HFFc6 (cell line): Measurements from ENCODE around the gene SFI1. TPM values are rescaled to one million over a fixed set of nuclear protein-coding genes. Genes with fewer than 3 reads are reported as not detected.

Experiments used
- DNase-seq: peaks from one replicate; pipeline ENCODE4 v3.0.0-alpha.2; 2018
- H3K27ac Mint-ChIP-seq: 2 replicates; pipeline ENCODE4 v1.8.0; 2020; ENCODE audit warnings: mild to moderate bottlenecking, mixed read lengths
- H3K27me3 Mint-ChIP-seq: 2 replicates; pipeline ENCODE4 v1.8.0; 2021; ENCODE audit warnings: mild to moderate bottlenecking, moderate library complexity, mixed read lengths; ENCODE audit not compliant: insufficient read depth
- H3K36me3 Mint-ChIP-seq: 2 replicates; pipeline ENCODE4 v1.8.0; 2021; ENCODE audit warnings: low read depth, mixed read lengths
- H3K4me1 Mint-ChIP-seq: 2 replicates; pipeline ENCODE4 v1.8.0; 2020; ENCODE audit warnings: low read depth, mixed read lengths
- H3K4me3 Mint-ChIP-seq: 2 replicates; pipeline ENCODE4 v1.8.0; 2020; ENCODE audit warnings: mild to moderate bottlenecking, moderate library complexity, mixed read lengths
- H3K9me3 Mint-ChIP-seq: 2 replicates; pipeline ENCODE4 v1.8.0; 2020; ENCODE audit warnings: mild to moderate bottlenecking, mixed read lengths
- long read RNA-seq: library from polyadenylated mRNA; unstranded; transcript quantifications from one replicate; pipeline ENCODE4 v2.0.0, GENCODE V29; 2019
- total RNA-seq, 6 experiments: library from RNA; stranded (reverse); fragmentation: NEBNext Ultra II Directional; extraction: Animal tissue kit (Norgen Biotek cat#: 25700); gene quantifications; 2 replicates in 1 of 6; 3 replicates in 5 of 6; pipeline ENCODE4 v1.2.3, GENCODE V29; 2021
- TF ChIP-seq, protein P1 (sequence below): fragments of 200-600 bp; sonication (generic); IDR thresholded peaks from 2 replicates; pipeline ENCODE4 v1.5.0; 2021; ENCODE audit warnings: antibody characterized with exemption, mild to moderate bottlenecking

SFI1 gene, protein sequence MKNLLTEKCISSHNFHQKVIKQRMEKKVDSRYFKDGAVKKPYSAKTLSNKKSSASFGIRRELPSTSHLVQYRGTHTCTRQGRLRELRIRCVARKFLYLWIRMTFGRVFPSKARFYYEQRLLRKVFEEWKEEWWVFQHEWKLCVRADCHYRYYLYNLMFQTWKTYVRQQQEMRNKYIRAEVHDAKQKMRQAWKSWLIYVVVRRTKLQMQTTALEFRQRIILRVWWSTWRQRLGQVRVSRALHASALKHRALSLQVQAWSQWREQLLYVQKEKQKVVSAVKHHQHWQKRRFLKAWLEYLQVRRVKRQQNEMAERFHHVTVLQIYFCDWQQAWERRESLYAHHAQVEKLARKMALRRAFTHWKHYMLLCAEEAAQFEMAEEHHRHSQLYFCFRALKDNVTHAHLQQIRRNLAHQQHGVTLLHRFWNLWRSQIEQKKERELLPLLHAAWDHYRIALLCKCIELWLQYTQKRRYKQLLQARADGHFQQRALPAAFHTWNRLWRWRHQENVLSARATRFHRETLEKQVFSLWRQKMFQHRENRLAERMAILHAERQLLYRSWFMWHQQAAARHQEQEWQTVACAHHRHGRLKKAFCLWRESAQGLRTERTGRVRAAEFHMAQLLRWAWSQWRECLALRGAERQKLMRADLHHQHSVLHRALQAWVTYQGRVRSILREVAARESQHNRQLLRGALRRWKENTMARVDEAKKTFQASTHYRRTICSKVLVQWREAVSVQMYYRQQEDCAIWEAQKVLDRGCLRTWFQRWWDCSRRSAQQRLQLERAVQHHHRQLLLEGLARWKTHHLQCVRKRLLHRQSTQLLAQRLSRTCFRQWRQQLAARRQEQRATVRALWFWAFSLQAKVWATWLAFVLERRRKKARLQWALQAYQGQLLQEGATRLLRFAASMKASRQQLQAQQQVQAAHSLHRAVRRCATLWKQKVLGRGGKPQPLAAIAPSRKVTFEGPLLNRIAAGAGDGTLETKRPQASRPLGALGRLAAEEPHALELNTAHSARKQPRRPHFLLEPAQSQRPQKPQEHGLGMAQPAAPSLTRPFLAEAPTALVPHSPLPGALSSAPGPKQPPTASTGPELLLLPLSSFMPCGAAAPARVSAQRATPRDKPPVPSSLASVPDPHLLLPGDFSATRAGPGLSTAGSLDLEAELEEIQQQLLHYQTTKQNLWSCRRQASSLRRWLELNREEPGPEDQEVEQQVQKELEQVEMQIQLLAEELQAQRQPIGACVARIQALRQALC
- total RNA-seq: 10 to 100 TPM in 5 of 6 experiments, 1 to 10 TPM in 1; 8.3 to 12.1 (median 11.3) TPM
- long read RNA-seq, full-length matches to known transcripts: 1 of 7 reads
- long read RNA-seq, partial matches to known transcripts: 2 of 7 reads
- long read RNA-seq, other reads (novel, unspliced or antisense): 4 of 7 reads

DNA sequence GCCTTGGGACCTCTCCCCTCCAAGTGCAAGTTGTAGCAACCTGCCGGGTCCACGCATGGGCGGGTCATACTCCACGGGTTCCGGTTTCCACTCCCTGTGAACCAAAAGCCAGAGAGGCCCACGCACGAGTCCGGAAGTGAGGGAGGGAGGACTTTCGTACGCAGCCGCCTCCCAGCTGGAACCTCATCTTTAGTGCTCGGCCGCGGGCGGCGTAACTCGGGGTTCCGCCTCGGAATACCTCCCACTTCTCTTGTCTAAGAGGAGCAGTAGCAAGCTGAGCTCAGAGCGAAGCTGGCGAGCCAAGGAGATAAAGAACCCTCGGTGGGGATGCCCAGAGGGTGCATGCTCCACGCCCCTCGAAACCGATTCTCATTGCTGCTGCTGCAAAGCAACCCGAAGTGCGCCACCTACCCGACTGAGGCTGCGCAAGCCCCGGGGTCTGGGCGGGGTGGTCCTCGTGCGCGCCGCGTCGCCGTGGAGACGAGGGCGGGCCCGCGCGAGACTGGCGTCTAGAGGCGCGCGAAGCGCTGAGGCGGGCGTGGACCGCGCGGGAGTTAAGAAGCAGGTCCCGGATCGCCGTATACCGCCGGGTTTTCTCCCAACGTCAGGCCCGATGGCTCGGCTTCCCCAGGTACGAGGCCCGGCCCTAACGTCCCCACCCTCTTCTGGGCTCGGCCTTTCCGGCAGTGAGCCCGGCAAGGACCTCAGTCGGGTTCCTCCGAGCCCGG lies at the start of gene SFI1:
Gene SFI1, plus strand, starts transcription at position 530 of the 728 bp plus-strand sequence. CDS start 11,749 bp downstream, outside the sequence.
- TF ChIP-seq, protein P1, sequence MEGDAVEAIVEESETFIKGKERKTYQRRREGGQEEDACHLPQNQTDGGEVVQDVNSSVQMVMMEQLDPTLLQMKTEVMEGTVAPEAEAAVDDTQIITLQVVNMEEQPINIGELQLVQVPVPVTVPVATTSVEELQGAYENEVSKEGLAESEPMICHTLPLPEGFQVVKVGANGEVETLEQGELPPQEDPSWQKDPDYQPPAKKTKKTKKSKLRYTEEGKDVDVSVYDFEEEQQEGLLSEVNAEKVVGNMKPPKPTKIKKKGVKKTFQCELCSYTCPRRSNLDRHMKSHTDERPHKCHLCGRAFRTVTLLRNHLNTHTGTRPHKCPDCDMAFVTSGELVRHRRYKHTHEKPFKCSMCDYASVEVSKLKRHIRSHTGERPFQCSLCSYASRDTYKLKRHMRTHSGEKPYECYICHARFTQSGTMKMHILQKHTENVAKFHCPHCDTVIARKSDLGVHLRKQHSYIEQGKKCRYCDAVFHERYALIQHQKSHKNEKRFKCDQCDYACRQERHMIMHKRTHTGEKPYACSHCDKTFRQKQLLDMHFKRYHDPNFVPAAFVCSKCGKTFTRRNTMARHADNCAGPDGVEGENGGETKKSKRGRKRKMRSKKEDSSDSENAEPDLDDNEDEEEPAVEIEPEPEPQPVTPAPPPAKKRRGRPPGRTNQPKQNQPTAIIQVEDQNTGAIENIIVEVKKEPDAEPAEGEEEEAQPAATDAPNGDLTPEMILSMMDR: peak; percentile 71
- Mint-ChIP-seq H3K27me3 (no peaks in the 10 kb centered on the region), H3K4me3 (peak within 1 kb of the TSS; percentile 95), H3K27ac (peak within 1 kb of the TSS; percentile 92), H3K4me1 (peaks cover 20% of the 10 kb centered on the region), H3K9me3 (peaks cover 5% of the 10 kb centered on the region; the same call in 1 of the 2 replicates), H3K36me3 (peaks cover 7% of the 10 kb centered on the region)
- peak; percentile 84 for DNase-seq

DNA sequence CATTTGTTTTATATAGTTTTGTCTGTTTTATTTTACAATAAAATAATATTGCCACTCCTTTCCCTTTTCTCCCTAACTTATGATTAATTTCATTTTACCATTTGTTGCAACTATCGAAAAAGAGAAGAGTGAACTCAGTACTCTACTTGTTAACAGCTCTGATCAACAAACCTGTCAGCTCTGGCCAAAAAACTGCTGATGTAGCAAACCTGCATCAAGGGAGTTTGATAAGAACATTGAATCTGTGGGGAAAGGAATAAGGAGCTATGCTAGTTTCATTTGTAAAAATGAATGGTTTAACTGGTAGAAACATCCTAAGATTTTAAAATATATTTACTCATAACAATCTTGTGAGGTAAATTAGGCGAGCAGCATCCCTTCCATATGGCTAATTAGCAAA lies 49.6 kb upstream of the SFI1 start:
- H3K4me3 Mint-ChIP-seq: no peak overlapping the region
- H3K27me3 Mint-ChIP-seq: peaks cover 2% of the 10 kb centered on the region; the same call in 1 of the 2 replicates
- H3K36me3 Mint-ChIP-seq: peaks cover 19% of the 10 kb centered on the region
- no peak for DNase-seq
- TF ChIP-seq, protein P1: no peak
- H3K4me1 Mint-ChIP-seq: peaks cover 4% of the 10 kb centered on the region
- no peaks in the 10 kb centered on the region for H3K9me3 Mint-ChIP-seq
- H3K27ac Mint-ChIP-seq: no peak overlapping the region

DNA sequence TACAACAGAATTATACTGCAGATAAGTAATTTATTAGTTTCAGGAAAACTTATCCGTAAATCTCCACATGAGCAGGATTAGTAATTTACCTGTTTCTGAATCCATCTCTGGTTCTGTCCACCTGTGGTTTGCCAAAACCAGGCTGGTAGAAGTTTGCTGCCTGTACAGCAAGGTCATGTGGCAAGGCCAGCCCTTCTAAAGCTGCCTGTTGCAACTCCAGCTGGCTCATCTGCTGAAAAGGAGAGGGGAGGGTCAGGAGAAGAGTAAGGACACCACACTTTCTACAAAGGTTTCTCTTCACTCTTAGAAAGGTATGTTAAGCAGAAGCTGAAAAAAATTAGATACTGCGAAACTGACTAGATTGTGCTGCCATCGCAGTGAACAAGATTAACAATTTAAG lies 49.0 kb upstream of the SFI1 start:
- no peak for DNase-seq
- H3K4me3 Mint-ChIP-seq: no peak overlapping the region
- H3K9me3 Mint-ChIP-seq: no peaks in the 10 kb centered on the region
- TF ChIP-seq, protein P1: no peak
- no peak overlapping the region for H3K27ac Mint-ChIP-seq
- H3K27me3 Mint-ChIP-seq: 0 out of 2 replicates have a peak, but pooled peaks cover 2% of the 10 kb centered on the region
- H3K36me3 Mint-ChIP-seq: peaks cover 16% of the 10 kb centered on the region
- H3K4me1 Mint-ChIP-seq: peaks cover 9% of the 10 kb centered on the region

DNA sequence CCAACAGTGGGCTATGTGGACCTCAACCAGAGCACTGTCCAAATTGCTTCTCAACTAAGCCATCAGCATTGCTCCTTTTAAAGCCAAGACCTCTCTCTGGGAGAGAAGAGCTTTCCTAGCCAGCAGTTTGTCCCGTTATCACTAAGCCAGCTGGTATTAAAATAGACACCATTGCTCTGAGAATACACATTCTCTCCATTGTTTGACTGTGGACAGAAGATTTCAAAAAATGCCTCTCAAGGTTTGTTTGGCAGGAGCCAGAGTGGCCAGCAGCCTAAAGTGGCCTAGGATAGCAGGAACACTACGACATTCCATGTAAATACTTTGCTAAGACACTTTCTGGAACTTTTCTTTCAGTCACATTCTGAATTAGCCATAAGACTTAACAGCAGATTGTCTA lies 48.0 kb upstream of the SFI1 start:
- Mint-ChIP-seq H3K27me3 (peaks cover 2% of the 10 kb centered on the region; the same call in 1 of the 2 replicates), H3K4me3 (no peak overlapping the region), H3K4me1 (peaks cover 12% of the 10 kb centered on the region), H3K36me3 (peaks cover 14% of the 10 kb centered on the region), H3K9me3 (no peaks in the 10 kb centered on the region), H3K27ac (0 out of 2 replicates have a peak overlapping the region, but pooled peaks have one; percentile 20)
- DNase-seq: no peak
- TF ChIP-seq, protein P1: no peak
